HCT116 (cell line): Measurements from ENCODE around the gene RSPH6A. TPM values are rescaled to one million over a fixed set of nuclear protein-coding genes. Genes with fewer than 3 reads are reported as not detected.

Experiments used
- ATF3 ChIP-seq: IDR thresholded peaks from 2 replicates; pipeline ENCODE4 v1.6.1; 2012
- CBX3 ChIP-seq: IDR thresholded peaks from 2 replicates; pipeline ENCODE4 v1.6.1; 2012; ENCODE audit warnings: low read depth
- EGR1 ChIP-seq: IDR thresholded peaks from 2 replicates; pipeline ENCODE4 v1.6.1; 2012; ENCODE audit warnings: low read depth
- EZH2 ChIP-seq: fragments of 200-600 bp; sonication (generic); IDR thresholded peaks from 2 replicates; pipeline ENCODE4 v1.6.1; 2017; ENCODE audit warnings: antibody characterized with exemption, mixed run types
- FOSL1 ChIP-seq: IDR thresholded peaks from 2 replicates; pipeline ENCODE4 v1.6.1; 2012; ENCODE audit warnings: low read depth
- JUND ChIP-seq: IDR thresholded peaks from 2 replicates; pipeline ENCODE4 v1.6.1; 2012
- SIN3A ChIP-seq: IDR thresholded peaks from 2 replicates; pipeline ENCODE4 v1.6.1; 2012; ENCODE audit warnings: low read depth
- SP1 ChIP-seq: IDR thresholded peaks from 2 replicates; pipeline ENCODE4 v1.6.1; 2012; ENCODE audit warnings: low read depth
- SRF ChIP-seq: IDR thresholded peaks from 2 replicates; pipeline ENCODE4 v1.6.1; 2012; ENCODE audit warnings: low read depth
- TCF7L2 ChIP-seq: IDR thresholded peaks from 2 replicates; pipeline ENCODE4 v1.7.0; 2011; ENCODE audit warnings: borderline replicate concordance, inconsistent platforms; ENCODE audit not compliant: insufficient read depth, insufficient read length; ENCODE audit errors: extremely low read depth
- ZFX ChIP-seq: fragments of 450-650 bp; IDR thresholded peaks from 2 replicates; pipeline ENCODE4 v1.6.1; 2017
- ZNF274 ChIP-seq: fragments of 200-500 bp; sonication (Bioruptor generic); IDR thresholded peaks from 2 replicates; pipeline ENCODE4 v1.6.1; 2014; ENCODE audit warnings: mild to moderate bottlenecking, low read depth, low read length, inconsistent platforms
- total RNA-seq: library from RNA; stranded (reverse); gene quantifications from one replicate; pipeline ENCODE4 v1.2.1, GENCODE V29; 2021; ENCODE audit not compliant: unreplicated experiment
- TF ChIP-seq, protein P1 (sequence below), 3 experiments: fragments of 200-600 bp in 1 of 3; sonication (generic) in 1 of 3; IDR thresholded peaks in 2 of 3; conservative IDR thresholded peaks in 1 of 3; 2 replicates each; pipeline ENCODE4 v1.5.1; 2012 to 2017; ENCODE audit warnings: low read depth in 2 of 3, low read length in 2 of 3, antibody characterized with exemption in 1 of 3, borderline replicate concordance in 1 of 3, control low read depth in 1 of 3, mild to moderate bottlenecking in 1 of 3, mixed read lengths in 1 of 3, mixed run types in 1 of 3, moderate library complexity in 1 of 3; ENCODE audit not compliant: insufficient read depth in 1 of 3
- TF ChIP-seq, protein P2 (sequence below): IDR thresholded peaks from 2 replicates; pipeline ENCODE4 v1.6.1; 2012

RSPH6A gene
- total RNA-seq, 1 experiment from 2014 or later = 0.57 TPM

- TF ChIP-seq FOSL1 = no peak
- TF ChIP-seq EZH2 = no peak
- TF ChIP-seq, protein P1, sequence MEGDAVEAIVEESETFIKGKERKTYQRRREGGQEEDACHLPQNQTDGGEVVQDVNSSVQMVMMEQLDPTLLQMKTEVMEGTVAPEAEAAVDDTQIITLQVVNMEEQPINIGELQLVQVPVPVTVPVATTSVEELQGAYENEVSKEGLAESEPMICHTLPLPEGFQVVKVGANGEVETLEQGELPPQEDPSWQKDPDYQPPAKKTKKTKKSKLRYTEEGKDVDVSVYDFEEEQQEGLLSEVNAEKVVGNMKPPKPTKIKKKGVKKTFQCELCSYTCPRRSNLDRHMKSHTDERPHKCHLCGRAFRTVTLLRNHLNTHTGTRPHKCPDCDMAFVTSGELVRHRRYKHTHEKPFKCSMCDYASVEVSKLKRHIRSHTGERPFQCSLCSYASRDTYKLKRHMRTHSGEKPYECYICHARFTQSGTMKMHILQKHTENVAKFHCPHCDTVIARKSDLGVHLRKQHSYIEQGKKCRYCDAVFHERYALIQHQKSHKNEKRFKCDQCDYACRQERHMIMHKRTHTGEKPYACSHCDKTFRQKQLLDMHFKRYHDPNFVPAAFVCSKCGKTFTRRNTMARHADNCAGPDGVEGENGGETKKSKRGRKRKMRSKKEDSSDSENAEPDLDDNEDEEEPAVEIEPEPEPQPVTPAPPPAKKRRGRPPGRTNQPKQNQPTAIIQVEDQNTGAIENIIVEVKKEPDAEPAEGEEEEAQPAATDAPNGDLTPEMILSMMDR (IDR thresholded peaks at IDR 0.05 in 2 of 3, conservative IDR thresholded peaks at IDR 0.05 in 1 of 3; ENCODE audit: borderline replicate concordance in 1 of 3, insufficient read depth in 1 of 3, low read depth in 2 of 3, low read length in 2 of 3) = no peak
- peak; percentile 47; the same call in 1 of the 2 replicates for TF ChIP-seq SP1
- no peak for TF ChIP-seq CBX3
- TF ChIP-seq TCF7L2 = no peak
- no peak for TF ChIP-seq ATF3
- TF ChIP-seq ZNF274 = no peak
- peak; percentile 86; the same call in 1 of the 2 replicates for TF ChIP-seq ZFX
- TF ChIP-seq, protein P2, sequence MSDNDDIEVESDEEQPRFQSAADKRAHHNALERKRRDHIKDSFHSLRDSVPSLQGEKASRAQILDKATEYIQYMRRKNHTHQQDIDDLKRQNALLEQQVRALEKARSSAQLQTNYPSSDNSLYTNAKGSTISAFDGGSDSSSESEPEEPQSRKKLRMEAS = no peak
- no peak for TF ChIP-seq SIN3A
- TF ChIP-seq SRF = no peak
- no peak for TF ChIP-seq JUND
- TF ChIP-seq EGR1 = peak; percentile 97
Measured at GRCh38 chr19:45792470-45793177, 22.5 kb downstream of the RSPH6A start, which contains the start of gene DMWD (continued).
